Liver (tissue), 3 donors: Measurements from ENCODE around the gene HSFX3.

ENCODE experiments used
- EGR1 ChIP-seq, 2 donors: IDR thresholded peaks; 2 replicates each; pipeline ENCODE4 v1.6.1; 2016 to 2018; ENCODE audit warnings: antibody characterized with exemption in 2 of 2, low read depth in 2 of 2
- FOXA1 ChIP-seq: IDR thresholded peaks from 2 replicates; pipeline ENCODE4 v1.6.1; 2016; ENCODE audit warnings: antibody characterized with exemption
- GABPA ChIP-seq, 2 donors: IDR thresholded peaks in 1 of 2; conservative IDR thresholded peaks in 1 of 2; 2 replicates each; pipeline ENCODE4 v1.6.1; 2016; ENCODE audit warnings: antibody characterized with exemption in 2 of 2, mild to moderate bottlenecking in 1 of 2, moderate library complexity in 1 of 2
- HNF4A ChIP-seq, 2 donors: conservative IDR thresholded peaks; 2 replicates each; pipeline ENCODE4 v1.6.1; 2016; ENCODE audit warnings: antibody characterized with exemption in 2 of 2, mild to moderate bottlenecking in 2 of 2
- JUND ChIP-seq, 2 donors: IDR thresholded peaks; 2 replicates each; pipeline ENCODE4 v1.6.1; 2016; ENCODE audit warnings: antibody characterized with exemption in 2 of 2
- RAD21 ChIP-seq, 2 donors: IDR thresholded peaks; 2 replicates each; pipeline ENCODE4 v1.6.1; 2016; ENCODE audit warnings: antibody characterized with exemption in 2 of 2, mild to moderate bottlenecking in 2 of 2
- SP1 ChIP-seq: IDR thresholded peaks from 2 replicates; pipeline ENCODE4 v1.6.1; 2018; ENCODE audit warnings: antibody characterized with exemption, mild to moderate bottlenecking
- TAF1 ChIP-seq: conservative IDR thresholded peaks from 2 replicates; pipeline ENCODE4 v1.6.1; 2016; ENCODE audit warnings: antibody characterized with exemption, mild to moderate bottlenecking
- YY1 ChIP-seq: IDR thresholded peaks from 2 replicates; pipeline ENCODE4 v1.6.1; 2016; ENCODE audit warnings: antibody characterized with exemption, mild to moderate bottlenecking
- TF ChIP-seq, protein P1 (sequence below): fragments of 150-350 bp; IDR thresholded peaks from 2 replicates; pipeline ENCODE4 v1.5.1; 2017; ENCODE audit warnings: improper control_type of control experiment, low read depth, low read length; ENCODE audit not compliant: missing input control
- TF ChIP-seq, protein P2 (sequence below): IDR thresholded peaks from 2 replicates; pipeline ENCODE4 v1.6.1; 2016; ENCODE audit warnings: antibody characterized with exemption
- TF ChIP-seq, protein P3 (sequence below): IDR thresholded peaks from 2 replicates; pipeline ENCODE4 v1.6.1; 2016; ENCODE audit warnings: antibody characterized with exemption, mild to moderate bottlenecking
- TF ChIP-seq, protein P4 (sequence below): IDR thresholded peaks from 2 replicates; pipeline ENCODE4 v1.6.1; 2016; ENCODE audit warnings: antibody characterized with exemption
- TF ChIP-seq, protein P5 (sequence below): IDR thresholded peaks from 2 replicates; pipeline ENCODE4 v1.6.1; 2016; ENCODE audit warnings: antibody characterized with exemption
- donor health status: healthy.
- donor health status: healthy.

DNA sequence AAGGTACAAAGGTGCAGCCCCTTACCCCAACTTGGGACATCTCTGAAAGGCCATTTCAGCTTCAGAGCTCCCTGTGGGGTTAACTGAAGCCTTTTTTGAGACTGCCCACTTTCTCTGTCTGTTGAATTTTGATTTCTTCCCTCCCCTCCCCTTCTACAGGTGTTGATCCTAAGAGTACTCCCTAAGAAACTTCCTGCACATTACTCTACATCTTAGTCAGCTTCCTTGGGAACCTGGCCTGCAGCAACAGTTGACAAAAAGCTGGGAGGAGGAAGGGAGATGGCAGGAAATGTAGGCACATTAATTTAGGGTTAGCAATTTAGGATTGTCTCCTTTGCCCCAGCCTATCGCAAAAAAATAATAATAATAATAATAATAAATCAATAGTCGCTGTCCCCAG lies 43.4 kb downstream of the HSFX3 start:
- TF ChIP-seq YY1 (no peak), FOXA1 (no peak), GABPA (IDR thresholded peaks at IDR 0.05 in 1 of 2, conservative IDR thresholded peaks at IDR 0.05 in 1 of 2) (no peak), TAF1 (no peak), RAD21 (IDR thresholded peaks at IDR 0.05) (no peak), EGR1 (IDR thresholded peaks at IDR 0.05; ENCODE audit: low read depth in 2 of 2) (no peak), JUND (IDR thresholded peaks at IDR 0.05) (no peak), HNF4A (conservative IDR thresholded peaks at IDR 0.05) (no peak), SP1 (no peak)
- TF ChIP-seq, protein P1, sequence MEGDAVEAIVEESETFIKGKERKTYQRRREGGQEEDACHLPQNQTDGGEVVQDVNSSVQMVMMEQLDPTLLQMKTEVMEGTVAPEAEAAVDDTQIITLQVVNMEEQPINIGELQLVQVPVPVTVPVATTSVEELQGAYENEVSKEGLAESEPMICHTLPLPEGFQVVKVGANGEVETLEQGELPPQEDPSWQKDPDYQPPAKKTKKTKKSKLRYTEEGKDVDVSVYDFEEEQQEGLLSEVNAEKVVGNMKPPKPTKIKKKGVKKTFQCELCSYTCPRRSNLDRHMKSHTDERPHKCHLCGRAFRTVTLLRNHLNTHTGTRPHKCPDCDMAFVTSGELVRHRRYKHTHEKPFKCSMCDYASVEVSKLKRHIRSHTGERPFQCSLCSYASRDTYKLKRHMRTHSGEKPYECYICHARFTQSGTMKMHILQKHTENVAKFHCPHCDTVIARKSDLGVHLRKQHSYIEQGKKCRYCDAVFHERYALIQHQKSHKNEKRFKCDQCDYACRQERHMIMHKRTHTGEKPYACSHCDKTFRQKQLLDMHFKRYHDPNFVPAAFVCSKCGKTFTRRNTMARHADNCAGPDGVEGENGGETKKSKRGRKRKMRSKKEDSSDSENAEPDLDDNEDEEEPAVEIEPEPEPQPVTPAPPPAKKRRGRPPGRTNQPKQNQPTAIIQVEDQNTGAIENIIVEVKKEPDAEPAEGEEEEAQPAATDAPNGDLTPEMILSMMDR: no peak
- TF ChIP-seq, protein P2, sequence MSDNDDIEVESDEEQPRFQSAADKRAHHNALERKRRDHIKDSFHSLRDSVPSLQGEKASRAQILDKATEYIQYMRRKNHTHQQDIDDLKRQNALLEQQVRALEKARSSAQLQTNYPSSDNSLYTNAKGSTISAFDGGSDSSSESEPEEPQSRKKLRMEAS: no peak
- TF ChIP-seq, protein P3, sequence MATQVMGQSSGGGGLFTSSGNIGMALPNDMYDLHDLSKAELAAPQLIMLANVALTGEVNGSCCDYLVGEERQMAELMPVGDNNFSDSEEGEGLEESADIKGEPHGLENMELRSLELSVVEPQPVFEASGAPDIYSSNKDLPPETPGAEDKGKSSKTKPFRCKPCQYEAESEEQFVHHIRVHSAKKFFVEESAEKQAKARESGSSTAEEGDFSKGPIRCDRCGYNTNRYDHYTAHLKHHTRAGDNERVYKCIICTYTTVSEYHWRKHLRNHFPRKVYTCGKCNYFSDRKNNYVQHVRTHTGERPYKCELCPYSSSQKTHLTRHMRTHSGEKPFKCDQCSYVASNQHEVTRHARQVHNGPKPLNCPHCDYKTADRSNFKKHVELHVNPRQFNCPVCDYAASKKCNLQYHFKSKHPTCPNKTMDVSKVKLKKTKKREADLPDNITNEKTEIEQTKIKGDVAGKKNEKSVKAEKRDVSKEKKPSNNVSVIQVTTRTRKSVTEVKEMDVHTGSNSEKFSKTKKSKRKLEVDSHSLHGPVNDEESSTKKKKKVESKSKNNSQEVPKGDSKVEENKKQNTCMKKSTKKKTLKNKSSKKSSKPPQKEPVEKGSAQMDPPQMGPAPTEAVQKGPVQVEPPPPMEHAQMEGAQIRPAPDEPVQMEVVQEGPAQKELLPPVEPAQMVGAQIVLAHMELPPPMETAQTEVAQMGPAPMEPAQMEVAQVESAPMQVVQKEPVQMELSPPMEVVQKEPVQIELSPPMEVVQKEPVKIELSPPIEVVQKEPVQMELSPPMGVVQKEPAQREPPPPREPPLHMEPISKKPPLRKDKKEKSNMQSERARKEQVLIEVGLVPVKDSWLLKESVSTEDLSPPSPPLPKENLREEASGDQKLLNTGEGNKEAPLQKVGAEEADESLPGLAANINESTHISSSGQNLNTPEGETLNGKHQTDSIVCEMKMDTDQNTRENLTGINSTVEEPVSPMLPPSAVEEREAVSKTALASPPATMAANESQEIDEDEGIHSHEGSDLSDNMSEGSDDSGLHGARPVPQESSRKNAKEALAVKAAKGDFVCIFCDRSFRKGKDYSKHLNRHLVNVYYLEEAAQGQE: no peak
- TF ChIP-seq, protein P4, sequence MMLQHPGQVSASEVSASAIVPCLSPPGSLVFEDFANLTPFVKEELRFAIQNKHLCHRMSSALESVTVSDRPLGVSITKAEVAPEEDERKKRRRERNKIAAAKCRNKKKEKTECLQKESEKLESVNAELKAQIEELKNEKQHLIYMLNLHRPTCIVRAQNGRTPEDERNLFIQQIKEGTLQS: no peak
- TF ChIP-seq, protein P5, sequence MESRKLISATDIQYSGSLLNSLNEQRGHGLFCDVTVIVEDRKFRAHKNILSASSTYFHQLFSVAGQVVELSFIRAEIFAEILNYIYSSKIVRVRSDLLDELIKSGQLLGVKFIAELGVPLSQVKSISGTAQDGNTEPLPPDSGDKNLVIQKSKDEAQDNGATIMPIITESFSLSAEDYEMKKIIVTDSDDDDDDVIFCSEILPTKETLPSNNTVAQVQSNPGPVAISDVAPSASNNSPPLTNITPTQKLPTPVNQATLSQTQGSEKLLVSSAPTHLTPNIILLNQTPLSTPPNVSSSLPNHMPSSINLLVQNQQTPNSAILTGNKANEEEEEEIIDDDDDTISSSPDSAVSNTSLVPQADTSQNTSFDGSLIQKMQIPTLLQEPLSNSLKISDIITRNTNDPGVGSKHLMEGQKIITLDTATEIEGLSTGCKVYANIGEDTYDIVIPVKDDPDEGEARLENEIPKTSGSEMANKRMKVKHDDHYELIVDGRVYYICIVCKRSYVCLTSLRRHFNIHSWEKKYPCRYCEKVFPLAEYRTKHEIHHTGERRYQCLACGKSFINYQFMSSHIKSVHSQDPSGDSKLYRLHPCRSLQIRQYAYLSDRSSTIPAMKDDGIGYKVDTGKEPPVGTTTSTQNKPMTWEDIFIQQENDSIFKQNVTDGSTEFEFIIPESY: no peak
